GOT3 (cell line): ENCODE data around the gene PTPRD.
"Not testable (repeated sequence)": the region's sequence is repeated elsewhere in the genome, so short reads cannot be mapped to it uniquely, and the experiment has no call there.

Experiments
- DNase-seq: peaks from one replicate; lab custom pipeline; 2025; ENCODE audit warnings: mixed read lengths; lab: John Stamatoyannopoulos, UW

The PTPRD gene

DNA sequence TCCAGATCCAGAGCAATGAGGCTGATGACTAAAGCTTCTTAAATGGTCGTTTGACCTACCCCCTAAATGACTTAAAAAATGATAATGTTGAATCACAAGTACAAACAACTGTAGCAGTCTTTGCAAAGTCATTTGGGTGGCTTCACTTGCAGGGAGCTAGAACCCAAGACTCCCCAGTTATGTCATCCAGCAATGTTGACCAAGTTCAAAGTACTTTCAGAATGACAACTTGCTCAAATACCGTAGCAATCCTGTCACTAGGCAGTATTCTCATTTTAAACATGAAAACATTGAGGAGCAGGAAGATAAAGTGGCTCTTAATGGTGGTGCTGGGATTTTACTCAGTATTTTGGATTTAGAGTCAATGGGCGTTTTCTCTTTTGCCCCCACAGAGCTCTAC lies 1596.2 kb downstream of the PTPRD start:
- no peak for DNase-seq

GRCh38 chr9:9004810-9005209 lies 1608.0 kb downstream of the PTPRD start:
- no peak for DNase-seq

DNA sequence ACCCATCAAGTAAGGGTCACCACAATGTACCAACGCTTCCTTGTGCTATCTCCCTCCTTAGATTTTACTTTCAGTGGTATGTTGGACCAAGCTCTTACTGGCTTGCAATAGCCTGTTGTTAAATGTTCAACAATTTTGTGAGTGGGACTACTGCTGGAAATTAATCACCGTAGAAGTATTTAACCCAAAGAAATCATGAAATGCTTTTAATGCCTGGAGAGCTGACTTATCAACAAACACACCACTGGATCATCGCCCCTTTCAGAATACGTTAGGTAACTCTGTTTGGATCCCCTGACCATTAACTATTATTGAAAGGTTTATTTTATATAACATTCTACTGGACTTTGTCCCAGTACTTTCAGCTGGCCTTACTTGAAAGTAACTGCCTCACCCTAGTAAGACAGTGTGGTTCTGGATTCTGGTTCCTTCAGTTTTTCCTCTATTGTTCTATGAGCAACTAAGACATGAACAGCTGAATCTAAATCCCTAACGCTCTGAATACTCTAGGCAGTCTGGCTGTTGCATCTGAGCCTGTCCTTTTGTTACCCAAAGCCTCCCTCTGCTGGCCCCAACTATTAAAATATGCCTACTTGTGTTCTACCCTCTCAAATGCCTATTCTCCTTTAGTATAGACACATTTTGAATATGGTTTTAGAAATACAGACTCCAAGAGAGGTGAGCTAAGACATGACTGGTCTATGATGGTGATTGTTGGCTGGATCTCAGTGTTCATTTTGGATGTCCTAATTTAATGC lies 1609.8 kb downstream of the PTPRD start:
- DNase-seq: no peak

DNA sequence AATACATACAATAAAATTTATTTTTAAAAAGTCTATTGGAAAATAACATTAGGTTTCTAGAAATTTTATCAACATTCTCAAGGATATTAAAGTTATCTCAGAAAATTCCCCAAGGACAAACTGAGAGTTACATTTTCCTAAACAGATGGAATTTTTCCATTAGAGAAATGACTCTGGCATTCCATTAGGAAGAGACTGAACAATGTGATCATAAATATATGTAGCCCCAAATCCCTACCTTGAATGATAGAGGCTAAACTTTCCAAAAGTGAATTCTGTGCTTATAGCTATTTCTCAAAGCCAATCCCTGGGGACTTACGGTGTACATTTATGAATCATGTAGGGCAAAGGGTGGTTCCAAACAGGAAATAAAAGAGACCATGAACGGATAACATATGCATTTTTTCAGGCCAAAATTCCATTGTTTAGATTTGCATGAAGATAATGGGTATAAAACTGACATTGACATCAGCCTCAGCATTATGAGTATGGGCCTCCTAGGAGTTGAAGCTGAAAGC lies 1632.2 kb downstream of the PTPRD start:
- DNase-seq: no peak

GRCh38 chr9:8978334-8978733 lies 1634.5 kb downstream of the PTPRD start:
- no peak for DNase-seq

DNA sequence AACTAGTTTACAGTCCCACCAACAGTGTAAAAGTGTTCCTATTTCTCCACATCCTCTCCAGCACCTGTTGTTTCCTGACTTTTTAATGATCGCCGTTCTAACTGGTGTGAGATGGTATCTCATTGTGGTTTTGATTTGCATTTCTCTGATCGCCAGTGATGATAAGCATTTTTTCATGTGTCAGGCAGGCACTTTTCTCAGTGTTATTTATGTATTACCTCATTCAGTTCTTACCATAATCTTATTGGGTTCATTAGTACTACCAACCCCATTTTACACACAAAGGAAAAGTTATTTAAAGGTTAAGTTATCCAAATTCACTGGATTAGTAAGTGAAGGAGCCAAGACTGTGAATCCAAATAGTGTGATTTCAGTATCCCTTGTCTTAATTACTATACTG lies 1644.5 kb downstream of the PTPRD start:
- DNase-seq: not testable (repeated sequence)

DNA sequence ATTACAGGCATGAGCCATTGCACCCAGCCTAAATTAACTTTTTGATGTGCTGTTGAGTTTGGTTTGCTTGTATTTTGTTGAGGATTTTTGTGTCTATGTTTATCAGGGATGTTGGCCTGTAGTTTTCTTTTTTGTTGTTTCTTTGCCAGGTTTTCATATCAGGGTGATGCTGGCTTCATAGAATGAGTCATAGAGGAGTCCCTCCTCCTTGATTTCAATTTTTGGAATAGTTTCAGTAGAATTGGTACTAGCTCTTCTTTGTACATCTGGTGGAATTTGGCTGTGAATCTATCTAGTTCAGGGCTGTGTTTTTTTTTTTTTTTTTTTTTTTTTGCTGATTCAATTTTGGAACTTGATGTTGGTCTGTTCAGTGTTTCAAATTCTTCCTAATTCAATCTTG lies 1648.9 kb downstream of the PTPRD start:
- DNase-seq: no peak

- no peak for DNase-seq
These were observed 1650.7 kb downstream of the PTPRD start for GRCh38 chr9:8962084-8962483.

DNA sequence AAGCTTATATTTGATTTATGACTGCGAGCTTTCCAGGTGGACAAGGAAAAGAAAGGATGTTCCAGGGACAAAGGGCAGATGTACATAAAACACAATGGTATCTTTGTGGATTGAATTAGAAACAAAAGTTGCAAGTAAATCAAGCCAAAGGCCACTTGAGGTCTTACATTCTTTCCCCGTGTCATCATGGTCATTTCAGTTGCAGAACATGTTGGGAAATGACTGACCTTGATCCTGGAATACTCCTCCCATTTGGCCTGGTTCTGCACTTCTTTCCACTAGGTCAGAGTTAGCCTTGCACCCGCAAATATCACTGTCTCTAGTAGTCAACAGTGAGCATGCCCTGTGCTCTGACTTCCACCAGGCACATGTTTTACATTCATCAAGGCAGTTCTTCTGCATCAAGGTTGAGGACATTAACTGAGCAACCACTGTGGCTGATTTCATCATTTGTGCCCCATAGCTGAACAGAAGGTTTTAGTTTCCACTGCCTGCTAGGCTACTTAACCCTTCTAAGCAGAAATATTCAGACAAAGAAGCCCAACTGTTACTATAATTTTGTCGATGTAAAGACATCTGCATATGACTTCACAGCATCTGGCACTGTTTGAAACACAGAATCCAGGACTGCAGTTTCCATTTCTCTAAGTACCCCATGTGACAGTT lies 1651.5 kb downstream of the PTPRD start:
- DNase-seq: no peak

- DNase-seq: no peak
These were observed 1652.5 kb downstream of the PTPRD start for GRCh38 chr9:8960254-8960653.

DNA sequence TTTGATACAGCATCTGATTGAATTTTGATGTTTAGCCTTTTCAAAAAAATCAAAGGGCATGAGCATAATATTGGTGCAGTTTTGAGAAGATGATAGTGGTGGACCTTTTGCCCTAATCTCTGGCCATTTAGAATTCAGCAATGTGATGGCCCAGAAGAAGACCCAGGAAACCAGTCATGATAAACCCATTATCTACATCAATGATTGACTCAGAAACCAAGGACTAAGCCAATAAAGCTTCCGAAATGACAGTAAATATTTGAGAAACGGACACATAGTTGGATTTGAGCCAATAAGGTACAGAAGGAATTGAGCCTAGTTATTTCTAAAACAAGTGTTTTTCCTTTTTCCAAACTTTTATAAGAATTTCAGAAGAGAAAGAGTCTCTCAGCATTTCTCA lies 1654.4 kb downstream of the PTPRD start:
- DNase-seq: no peak

GRCh38 chr9:8955315-8955714 lies 1657.5 kb downstream of the PTPRD start:
- no peak for DNase-seq

- no peak for DNase-seq
These were observed 1666.3 kb downstream of the PTPRD start for GRCh38 chr9:8946461-8946860.

DNA sequence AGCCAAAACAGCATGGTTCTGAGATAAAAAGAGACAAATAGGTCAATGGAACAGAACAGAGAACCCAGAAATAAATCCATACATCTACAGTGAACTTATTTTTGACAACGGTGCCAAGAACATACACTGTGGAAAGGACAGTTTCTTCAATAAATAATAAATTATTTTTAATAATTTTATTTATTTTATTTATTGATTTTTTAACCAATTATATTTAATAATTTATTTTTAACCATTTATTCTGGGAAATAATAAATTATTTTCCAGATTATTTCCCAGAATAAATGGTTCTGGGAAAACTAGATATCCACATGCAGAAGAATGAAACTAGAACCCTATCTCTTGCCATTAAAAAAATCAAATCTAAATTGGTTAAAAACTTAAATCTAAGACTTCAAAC lies 1669.4 kb downstream of the PTPRD start:
- no peak for DNase-seq

DNA sequence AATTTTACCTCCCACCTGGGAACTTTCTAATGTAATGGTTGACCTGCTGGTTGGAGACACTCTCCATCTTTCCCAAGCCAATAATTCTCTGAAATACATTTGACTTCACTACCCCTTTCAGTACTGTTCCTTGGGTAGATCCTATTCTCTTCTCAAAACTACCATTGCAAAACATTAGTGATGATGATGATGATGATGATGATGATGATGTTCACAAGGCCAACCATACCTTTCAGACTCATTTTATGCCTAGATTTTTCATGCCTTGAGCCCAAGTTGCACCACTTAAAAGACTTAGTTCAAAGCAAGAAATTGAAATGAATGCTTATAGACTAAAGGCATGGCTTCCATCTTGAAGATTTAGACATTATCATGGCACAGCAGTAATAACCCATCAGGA lies 1672.2 kb downstream of the PTPRD start:
- no peak for DNase-seq

GRCh38 chr9:8926461-8926860 lies 1686.3 kb downstream of the PTPRD start:
- no peak for DNase-seq

- DNase-seq: no peak
These were observed 1688.2 kb downstream of the PTPRD start for GRCh38 chr9:8924562-8924961.

DNA sequence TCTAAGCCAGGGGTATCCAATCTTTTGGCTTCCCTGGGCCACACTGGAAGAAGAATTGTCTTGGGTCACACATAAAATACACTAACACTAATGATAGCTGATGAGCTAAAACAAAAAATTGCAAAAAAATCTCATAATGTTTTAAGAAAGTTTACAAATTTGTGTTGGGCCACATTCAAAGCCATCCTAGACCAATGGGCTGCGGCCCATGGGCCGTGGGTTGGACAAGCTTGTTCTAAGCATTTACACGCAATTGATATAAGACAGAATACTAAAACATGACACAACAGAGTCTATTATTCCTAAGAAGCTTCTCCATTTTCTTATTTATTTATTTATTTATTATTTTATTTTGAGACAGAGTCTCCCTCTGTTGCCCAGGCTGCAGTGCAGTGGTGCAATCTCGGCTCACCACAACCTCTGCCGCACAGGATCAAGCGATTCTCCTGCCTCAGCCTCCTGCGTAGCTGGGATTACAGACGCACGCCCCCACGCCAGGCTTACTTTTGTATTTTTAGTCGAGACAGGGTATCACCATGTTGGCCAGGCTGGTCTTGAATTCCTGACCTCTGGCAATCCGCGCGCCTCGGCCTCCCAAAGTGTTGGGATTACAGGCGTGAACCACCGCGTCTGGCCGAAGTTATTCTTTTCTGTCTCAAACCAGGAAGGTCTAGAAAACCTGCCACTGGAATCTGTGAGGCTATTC lies 1692.2 kb downstream of the PTPRD start:
- DNase-seq: not testable (repeated sequence)

DNA sequence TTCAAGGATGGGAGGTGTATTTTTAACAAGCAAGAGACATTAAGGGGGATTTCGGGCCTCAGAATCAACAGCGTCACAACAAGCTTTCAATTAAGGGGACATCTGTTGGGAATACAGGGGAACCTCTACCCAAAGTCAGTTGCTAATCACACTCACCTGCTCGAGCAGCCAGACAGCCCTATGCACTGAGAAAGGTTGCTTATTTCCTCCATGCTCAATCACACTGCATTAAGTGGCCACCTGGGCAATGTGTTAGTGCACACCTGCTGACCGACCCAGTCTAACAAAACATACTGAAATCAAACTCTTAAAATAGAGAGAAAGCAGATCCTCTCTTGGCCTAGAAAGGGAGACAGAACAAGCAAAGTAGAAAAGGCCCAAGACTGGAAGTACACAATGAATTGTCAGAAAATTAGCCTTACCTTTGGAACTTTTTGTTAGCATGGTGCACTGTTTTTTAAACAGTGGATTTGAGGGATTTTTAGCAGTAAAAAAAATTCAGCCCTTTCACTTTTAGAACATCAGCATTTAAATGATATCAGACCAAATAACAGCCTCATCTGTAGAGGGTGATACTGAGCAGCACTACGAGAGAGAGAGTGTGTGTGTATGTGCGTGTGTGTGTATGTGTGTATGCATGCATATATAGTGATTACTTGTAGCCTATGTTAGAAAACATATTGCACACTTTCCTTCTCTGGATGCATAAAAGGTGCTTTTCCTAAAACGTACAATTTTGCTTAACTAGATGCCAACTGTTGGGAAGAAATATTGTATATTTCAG lies 1694.7 kb downstream of the PTPRD start:
- DNase-seq: no peak

- no peak for DNase-seq
These were observed 1696.0 kb downstream of the PTPRD start for GRCh38 chr9:8916771-8917170.

DNA sequence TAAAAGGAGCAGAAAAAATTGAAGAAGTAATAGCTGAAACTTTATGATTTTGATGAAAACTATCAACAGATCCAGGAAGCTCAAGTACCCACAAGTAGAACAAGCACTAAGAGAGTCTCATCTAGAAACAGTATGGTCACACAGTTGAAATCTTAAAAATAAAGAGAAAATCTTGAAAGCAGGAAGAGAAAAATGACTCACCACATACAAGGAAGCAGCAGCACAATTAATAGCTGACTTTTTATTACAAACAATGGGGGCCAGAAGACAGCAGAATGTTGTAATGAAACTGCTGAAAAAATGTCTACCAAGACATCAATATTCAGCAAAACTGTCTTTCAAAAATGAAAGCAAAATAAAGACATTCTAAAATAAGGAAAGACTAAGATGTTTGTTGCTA lies 1704.9 kb downstream of the PTPRD start:
- DNase-seq: no peak

DNA sequence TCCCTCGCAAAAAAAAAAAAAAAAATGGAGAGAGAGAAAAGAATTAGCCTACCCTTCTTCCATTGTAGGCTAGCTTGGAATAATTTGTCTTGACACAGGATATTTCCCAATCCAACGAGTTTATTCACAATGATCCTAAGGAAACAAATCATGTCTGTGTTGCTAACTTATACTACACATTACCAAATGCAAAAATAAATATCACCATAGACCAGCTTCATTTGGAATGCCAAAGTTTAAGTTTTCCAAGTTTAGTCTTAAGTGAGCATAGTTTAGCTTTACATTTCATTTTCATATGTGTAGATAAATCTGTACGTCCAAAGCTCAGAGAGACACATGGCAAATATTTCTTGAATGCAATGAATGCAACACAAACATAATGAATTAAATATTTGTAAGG lies 1707.1 kb downstream of the PTPRD start:
- no peak for DNase-seq
